Prostate gland (tissue), 2 donors: ENCODE measurements around the gene AGR2. TPM values are rescaled to one million over a fixed set of nuclear protein-coding genes. Genes with fewer than 3 reads are reported as not detected.

Experiments used
- DNase-seq: peaks from one replicate; pipeline ENCODE4 v3.0.0-alpha.2; 2019; ENCODE audit warnings: low spot score
- H3K27ac ChIP-seq, 2 donors: fragments of 200-600 bp; sonication (generic); 2 replicates each; pipeline ENCODE4 v1.5.1; 2017 to 2019
- H3K27me3 ChIP-seq: fragments of 200-600 bp; sonication (generic); replicated peaks from 2 replicates; pipeline ENCODE4 v1.5.1; 2019; ENCODE audit not compliant: insufficient read depth
- H3K36me3 ChIP-seq, 2 donors: fragments of 200-600 bp; sonication (generic); 1 replicate in 1 of 2; 2 replicates in 1 of 2; pipeline versions ENCODE4 v1.5.1 to v1.8.1; 2017 to 2019
- H3K4me1 ChIP-seq: fragments of 200-600 bp; sonication (generic); replicated peaks from 2 replicates; pipeline ENCODE4 v1.5.1; 2019
- H3K4me3 ChIP-seq, 2 donors: fragments of 200-600 bp; sonication (generic); 2 replicates each; pipeline ENCODE4 v1.5.1; 2017 to 2019
- H3K9me3 ChIP-seq: fragments of 200-600 bp; sonication (generic); 2 replicates; pipeline ENCODE4 v1.5.1; 2017
- CTCF ChIP-seq, 4 experiments: fragments of 200-600 bp in 2 of 4; fragments of 450-650 bp in 2 of 4; sonication (generic) in 2 of 4; IDR thresholded peaks; 1 replicate in 3 of 4; 2 replicates in 1 of 4; pipeline ENCODE4 v1.5.1; 2016 to 2019; ENCODE audit warnings: antibody characterized with exemption in 4 of 4, mild to moderate bottlenecking in 2 of 4, moderate library complexity in 2 of 4
- POLR2A ChIP-seq: fragments of 450-650 bp; IDR thresholded peaks from one replicate; pipeline ENCODE4 v1.6.1; 2016; ENCODE audit warnings: antibody characterized with exemption, mild to moderate bottlenecking
- POLR2AphosphoS5 ChIP-seq: sonication (generic); formaldehyde crosslinking; IDR thresholded peaks from one replicate; pipeline ENCODE4 v1.6.1; 2017; ENCODE audit warnings: antibody characterized with exemption
- WGBS: methylation state at CpG from one replicate; pipeline ENCODE4 v1.1.5; 2018; 5-methylcytosine and 5-hydroxymethylcytosine counted together
- intact Hi-C: fragments of 100-400 bp; cut with DNase I; formaldehyde crosslinking; loops from one replicate; pipeline ENCODE4 v1.14.2; 2022
- total RNA-seq, 2 donors: library from RNA; depleted of rRNA; stranded (reverse); fragments of >200 nt; gene quantifications; one replicate each; pipeline ENCODE4 v1.1.0, GENCODE V29; 2016

Gene AGR2
- total RNA-seq, 2 donors from 2014 or later = 74.6 to 290 TPM

DNA sequence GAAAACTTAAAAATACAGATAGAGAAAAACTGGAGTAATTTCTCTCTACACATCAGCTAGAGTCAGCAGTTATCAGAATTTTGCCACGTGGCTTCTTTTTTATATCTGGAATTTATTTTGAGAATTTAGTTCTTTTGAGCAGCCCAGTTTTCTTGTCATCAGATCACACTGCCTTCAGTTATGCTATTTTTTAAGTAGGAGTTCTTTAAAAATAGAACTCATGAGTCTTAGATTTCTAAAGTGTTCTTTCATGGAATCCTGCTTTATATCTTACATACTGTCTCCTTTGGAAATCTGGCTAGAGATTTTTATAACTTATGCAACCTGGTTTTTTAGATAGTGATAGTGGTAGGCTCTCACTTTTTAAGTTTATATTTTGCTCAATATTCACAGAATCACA lies 24.2 kb downstream of the AGR2 start:
- 80% methylated on average over 1 of the region's 1 CpG for WGBS
- H3K4me3 ChIP-seq = no peak overlapping the region
- TF ChIP-seq POLR2A (no peak), POLR2AphosphoS5 (no peak), CTCF (IDR thresholded peaks at IDR 0.05) (no peak)
- H3K9me3 ChIP-seq = no peaks in the 10 kb centered on the region
- no peaks in the 10 kb centered on the region for H3K27me3 ChIP-seq
- no peaks in the 10 kb centered on the region for H3K4me1 ChIP-seq
- H3K36me3 ChIP-seq = no peaks in the 10 kb centered on the region
- intact Hi-C loops = no loop called here
- no peak overlapping the region for H3K27ac ChIP-seq
- DNase-seq = no peak

- no peaks in the 10 kb centered on the region for H3K36me3 ChIP-seq
Observed at GRCh38 chr7:16779051-16779450, 25.7 kb downstream of the AGR2 start.

DNA sequence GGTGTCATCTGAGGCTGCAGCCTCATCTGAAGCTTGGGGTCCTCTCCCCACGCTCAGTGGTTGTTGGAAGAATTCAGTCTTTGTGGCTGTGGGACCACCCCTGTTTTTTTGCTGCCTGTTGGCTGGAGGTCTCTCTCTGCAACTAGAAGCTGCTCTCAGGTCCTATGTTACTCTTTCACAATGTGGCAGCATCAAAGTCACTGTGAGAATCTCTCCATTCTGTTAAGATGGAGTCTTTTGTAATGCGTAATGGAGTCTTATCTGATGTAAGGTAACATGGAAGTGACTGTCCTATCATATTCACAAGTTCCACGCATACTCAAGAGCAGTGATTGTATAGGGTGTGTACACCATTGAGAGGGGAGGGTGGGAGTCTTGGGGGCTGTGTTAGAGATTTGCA lies 26.3 kb downstream of the AGR2 start:
- no peak overlapping the region for H3K27ac ChIP-seq
- H3K4me3 ChIP-seq = no peak overlapping the region
- no peaks in the 10 kb centered on the region for H3K9me3 ChIP-seq
- H3K4me1 ChIP-seq = no peaks in the 10 kb centered on the region
- 98% methylated on average over 3 of the region's 3 CpGs for WGBS
- H3K36me3 ChIP-seq = no peaks in the 10 kb centered on the region
- TF ChIP-seq POLR2AphosphoS5 (no peak), CTCF (IDR thresholded peaks at IDR 0.05) (no peak), POLR2A (no peak)
- intact Hi-C loops = no loop called here
- no peaks in the 10 kb centered on the region for H3K27me3 ChIP-seq
- no peak for DNase-seq

More at GRCh38 chr7:16779051-16779450, 25.7 kb downstream of the AGR2 start:
- intact Hi-C loops = no loop called here
- DNase-seq = no peak
- Histone ChIP-seq H3K4me1 (no peaks in the 10 kb centered on the region), H3K27ac (no peak overlapping the region), H3K4me3 (no peak overlapping the region), H3K27me3 (no peaks in the 10 kb centered on the region), H3K9me3 (no peaks in the 10 kb centered on the region)
- TF ChIP-seq POLR2AphosphoS5 = no peak
- no peak for TF ChIP-seq POLR2A
- no peak for TF ChIP-seq CTCF (IDR thresholded peaks at IDR 0.05)
- WGBS = 77% methylated on average over 1 of the region's 1 CpG

DNA sequence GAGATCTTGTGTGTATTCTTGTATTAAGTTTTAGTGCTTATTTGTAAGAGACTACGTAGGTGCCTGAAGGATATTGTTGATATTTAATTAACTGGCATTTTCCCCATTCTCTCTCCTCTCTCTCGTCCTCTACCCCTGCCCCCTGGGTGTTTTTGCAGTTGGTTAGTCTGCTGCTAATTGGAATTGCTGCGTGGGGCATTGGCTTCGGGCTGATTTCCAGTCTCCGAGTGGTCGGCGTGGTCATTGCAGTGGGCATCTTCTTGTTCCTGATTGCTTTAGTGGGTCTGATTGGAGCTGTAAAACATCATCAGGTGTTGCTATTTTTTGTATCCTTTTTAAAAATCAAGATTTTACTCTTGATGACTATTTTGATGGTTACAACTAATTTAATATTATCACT lies 28.7 kb downstream of the AGR2 start:
- TF ChIP-seq POLR2AphosphoS5 (no peak), POLR2A (no peak)
- 93% methylated on average over 7 of the region's 7 CpGs for WGBS
- H3K9me3 ChIP-seq = no peaks in the 10 kb centered on the region
- intact Hi-C loops = no loop called here
- no peaks in the 10 kb centered on the region for H3K27me3 ChIP-seq
- H3K27ac ChIP-seq = no peak overlapping the region
- H3K4me1 ChIP-seq = no peaks in the 10 kb centered on the region
- no peak for DNase-seq
- no peak overlapping the region for H3K4me3 ChIP-seq
- H3K36me3 ChIP-seq = no peaks in the 10 kb centered on the region

DNA sequence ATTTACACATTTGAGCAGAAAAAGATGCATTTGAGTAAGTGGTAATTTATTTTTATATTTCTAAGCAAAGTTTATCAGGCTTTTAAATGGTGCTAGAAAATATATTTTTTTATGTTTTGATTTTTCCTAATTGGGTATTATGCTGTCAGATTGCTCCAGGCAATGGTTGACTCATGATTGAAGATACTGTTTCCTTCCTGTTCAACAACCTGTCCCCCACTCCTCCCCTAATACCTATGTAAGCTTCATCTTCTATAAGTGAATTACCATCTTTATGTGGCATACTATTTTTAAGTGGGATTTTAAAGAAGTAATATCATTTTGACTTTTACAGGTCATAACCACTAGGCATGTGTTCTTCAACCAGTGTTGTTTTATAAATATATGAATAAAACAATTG lies 29.8 kb downstream of the AGR2 start:
- TF ChIP-seq POLR2A (no peak), POLR2AphosphoS5 (no peak), CTCF (IDR thresholded peaks at IDR 0.05) (no peak)
- no peaks in the 10 kb centered on the region for H3K4me1 ChIP-seq
- H3K36me3 ChIP-seq = no peaks in the 10 kb centered on the region
- intact Hi-C loops = no loop called here
- no peaks in the 10 kb centered on the region for H3K27me3 ChIP-seq
- no peak overlapping the region for H3K27ac ChIP-seq
- H3K4me3 ChIP-seq = no peak overlapping the region
- no peaks in the 10 kb centered on the region for H3K9me3 ChIP-seq
- no peak for DNase-seq
